Measurements from ENCODE around the gene ALK. TPM values are rescaled to one million over a fixed set of nuclear protein-coding genes. Genes with fewer than 3 reads are reported as not detected.

ALK gene
- total RNA-seq, 2 donors from 2014 or later = 0.13 to 0.46 TPM

GRCh38 chr2:29360016-29360784 lies 561.2 kb downstream of the ALK start:
- no peak for DNase-seq
- Mint-ChIP-seq H3K36me3 (ENCODE audit: low read depth) (no peaks in the 10 kb centered on the region), H3K4me3 (no peak overlapping the region), H3K9me3 (no peaks in the 10 kb centered on the region), H3K27ac (no peak overlapping the region), H3K27me3 (ENCODE audit: insufficient read depth) (peaks cover 10% of the 10 kb centered on the region), H3K4me1 (peaks cover 9% of the 10 kb centered on the region)
- no peaks in the 10 kb centered on the region for H3K27me3 ChIP-seq (ENCODE audit: control insufficient read depth, insufficient read depth, low read length, poor library complexity, severe bottlenecking)
- H3K4me1 ChIP-seq (ENCODE audit: control insufficient read depth, insufficient read depth, low read length) = no peaks in the 10 kb centered on the region
- no peak overlapping the region for H3K4me3 ChIP-seq (ENCODE audit: low read length)
- no peak for TF ChIP-seq CTCF (conservative IDR thresholded peaks at IDR 0.05)
- H3K27ac ChIP-seq (ENCODE audit: low read depth, low read length) = no peak overlapping the region
- no peaks in the 10 kb centered on the region for H3K36me3 ChIP-seq (ENCODE audit: control insufficient read depth, insufficient read depth, low read length)
- no peaks in the 10 kb centered on the region for H3K9me3 ChIP-seq (ENCODE audit: control insufficient read depth, low read length)
- no peak overlapping the region for H3K9ac ChIP-seq (ENCODE audit: extremely low read depth, low read length, poor library complexity, severe bottlenecking)
- 91 to 94% methylated on average over 3 of the region's 3 CpGs for WGBS, 2 experiments (ENCODE audit: insufficient coverage in 1 of 2, insufficient read length in 1 of 2)

- no peaks in the 10 kb centered on the region for H3K27me3 ChIP-seq (ENCODE audit: control insufficient read depth, insufficient read depth, low read length, poor library complexity, severe bottlenecking)
- no peak overlapping the region for H3K27ac ChIP-seq (ENCODE audit: low read depth, low read length)
- WGBS, 2 experiments (ENCODE audit: insufficient coverage in 1 of 2, insufficient read length in 1 of 2) = 96% methylated on average over 1 of the region's 1 CpG; no CpG with 5 or more reads in 1 of the 2 experiments
- H3K27ac Mint-ChIP-seq = no peak overlapping the region
- no peaks in the 10 kb centered on the region for H3K27me3 Mint-ChIP-seq (ENCODE audit: insufficient read depth)
- TF ChIP-seq CTCF (conservative IDR thresholded peaks at IDR 0.05) = no peak
- DNase-seq = no peak
- H3K9ac ChIP-seq (ENCODE audit: extremely low read depth, low read length, poor library complexity, severe bottlenecking) = no peak overlapping the region
- peaks cover 5% of the 10 kb centered on the region for H3K4me1 Mint-ChIP-seq
- no peaks in the 10 kb centered on the region for H3K36me3 Mint-ChIP-seq (ENCODE audit: low read depth)
- no peak overlapping the region for H3K4me3 ChIP-seq (ENCODE audit: low read length)
- H3K9me3 ChIP-seq (ENCODE audit: control insufficient read depth, low read length) = no peaks in the 10 kb centered on the region
- H3K36me3 ChIP-seq (ENCODE audit: control insufficient read depth, insufficient read depth, low read length) = no peaks in the 10 kb centered on the region
- H3K9me3 Mint-ChIP-seq = no peaks in the 10 kb centered on the region
- no peaks in the 10 kb centered on the region for H3K4me1 ChIP-seq (ENCODE audit: control insufficient read depth, insufficient read depth, low read length)
- no peak overlapping the region for H3K4me3 Mint-ChIP-seq
Measured at GRCh38 chr2:29353403-29353991, 567.9 kb downstream of the ALK start.

GRCh38 chr2:29351916-29352591 lies 569.3 kb downstream of the ALK start:
- Mint-ChIP-seq H3K27ac (no peak overlapping the region), H3K4me3 (no peak overlapping the region), H3K36me3 (ENCODE audit: low read depth) (no peaks in the 10 kb centered on the region), H3K9me3 (no peaks in the 10 kb centered on the region), H3K27me3 (ENCODE audit: insufficient read depth) (peaks cover 2% of the 10 kb centered on the region), H3K4me1 (peaks cover 1% of the 10 kb centered on the region)
- Histone ChIP-seq H3K27me3 (ENCODE audit: control insufficient read depth, insufficient read depth, low read length, poor library complexity, severe bottlenecking) (no peaks in the 10 kb centered on the region), H3K36me3 (ENCODE audit: control insufficient read depth, insufficient read depth, low read length) (no peaks in the 10 kb centered on the region), H3K4me1 (ENCODE audit: control insufficient read depth, insufficient read depth, low read length) (no peaks in the 10 kb centered on the region), H3K27ac (ENCODE audit: low read depth, low read length) (no peak overlapping the region), H3K9ac (ENCODE audit: extremely low read depth, low read length, poor library complexity, severe bottlenecking) (no peak overlapping the region), H3K9me3 (ENCODE audit: control insufficient read depth, low read length) (no peaks in the 10 kb centered on the region), H3K4me3 (ENCODE audit: low read length) (no peak overlapping the region)
- DNase-seq = no peak
- TF ChIP-seq CTCF (conservative IDR thresholded peaks at IDR 0.05) = peak; percentile 29
- WGBS, 2 experiments (ENCODE audit: insufficient coverage in 1 of 2, insufficient read length in 1 of 2) = 73 to 88% methylated on average over 3 to 9 of the region's 9 CpGs
